HL-60/S4 treated with retinoic acid at 250 ng/mL for 4 days and 3 days (cell line): ENCODE data around the gene VSTM2B.

Experiments used
- in situ Hi-C: fragments of 300-500 bp; cut with MboI; formaldehyde crosslinking; loops from 2 replicates; pipeline ENCODE4 v1.7.0; 2022; ENCODE audit warnings: low sequenced_read_pairs

The VSTM2B gene

DNA sequence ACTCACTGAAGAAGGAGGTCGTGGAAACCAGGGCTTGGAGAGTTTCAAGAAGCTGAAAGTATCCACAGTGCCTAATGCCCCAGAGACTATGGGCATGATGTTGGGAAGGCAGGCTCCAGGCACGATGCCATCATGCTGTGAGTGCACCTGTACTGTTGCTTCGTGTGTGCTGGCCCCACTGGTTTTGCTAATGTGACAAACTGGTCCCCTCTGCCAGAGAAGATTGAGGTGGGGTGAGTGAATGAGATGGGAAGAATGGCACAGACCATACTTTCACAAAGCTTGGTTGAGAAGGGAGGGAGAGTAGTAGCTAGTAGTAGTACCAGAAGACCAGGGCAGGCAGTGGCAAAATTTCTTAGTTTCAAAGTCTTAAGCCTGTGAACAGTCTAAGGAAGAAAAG, 61.3 kb downstream of the VSTM2B start:
- in situ Hi-C loops = no loop called here

DNA sequence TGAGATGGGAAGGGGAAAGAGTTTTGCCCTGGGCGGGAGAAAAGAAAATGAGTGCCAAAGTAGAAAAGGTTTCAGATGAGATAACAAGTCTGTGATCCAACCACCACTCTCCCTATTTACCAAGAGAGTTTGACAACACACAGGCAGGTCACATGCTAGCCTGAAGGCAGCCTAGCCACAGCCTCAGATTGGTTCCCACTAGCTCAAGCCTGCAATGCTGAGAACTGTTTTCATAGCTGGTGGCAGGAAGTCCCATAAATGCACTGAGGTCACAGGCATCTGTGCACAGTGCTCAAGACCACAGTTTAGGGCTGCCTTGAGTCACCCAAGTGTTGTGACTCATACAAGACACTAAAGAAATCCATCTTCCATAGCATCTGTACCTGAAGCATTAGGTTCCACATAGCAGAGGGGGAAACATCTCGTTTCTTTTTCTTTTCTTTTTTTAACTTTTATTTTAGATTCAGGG, 61.8 kb downstream of the VSTM2B start:
- in situ Hi-C loops = no loop called here

DNA sequence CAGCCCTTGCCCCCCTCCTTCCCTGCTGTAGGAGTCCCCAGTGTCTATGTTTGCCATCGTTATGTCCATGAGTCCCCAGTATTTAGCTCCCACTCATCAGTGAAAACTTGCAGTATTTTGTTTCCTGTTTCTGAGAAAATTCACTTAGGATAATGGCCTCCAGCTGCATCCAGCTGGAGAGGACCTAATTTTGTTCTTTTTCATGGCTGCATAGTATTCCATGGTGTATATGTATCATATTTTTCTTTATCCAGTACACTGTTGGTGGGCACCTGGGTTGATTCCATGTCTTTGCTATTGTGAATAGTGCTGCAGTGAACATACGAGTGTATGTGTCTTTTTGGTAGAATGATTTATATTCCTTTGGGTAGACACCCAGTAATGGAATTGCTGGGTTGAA, 62.3 kb downstream of the VSTM2B start:
- in situ Hi-C loops = no loop called here

DNA sequence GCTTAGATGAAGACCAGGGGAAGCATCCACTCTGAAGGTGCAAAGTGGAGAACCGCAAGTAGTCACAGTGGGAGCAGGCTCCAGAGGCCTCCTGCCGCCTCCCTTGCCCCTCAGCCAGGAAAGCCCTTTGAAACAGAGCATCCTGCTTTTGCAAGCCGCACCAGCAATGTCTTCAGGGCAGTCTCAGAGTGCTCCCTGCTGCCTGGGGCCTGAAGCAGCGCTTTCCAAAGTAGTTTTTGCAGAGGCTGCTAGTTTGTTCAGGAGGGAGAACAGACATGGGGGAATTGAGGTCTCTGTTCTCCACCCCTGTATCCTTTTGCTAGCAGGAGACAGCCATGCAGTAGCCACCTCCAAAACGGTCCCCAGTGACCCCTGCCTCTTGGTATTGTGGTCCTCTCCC, 64.5 kb downstream of the VSTM2B start:
- in situ Hi-C loops = no loop called here

DNA sequence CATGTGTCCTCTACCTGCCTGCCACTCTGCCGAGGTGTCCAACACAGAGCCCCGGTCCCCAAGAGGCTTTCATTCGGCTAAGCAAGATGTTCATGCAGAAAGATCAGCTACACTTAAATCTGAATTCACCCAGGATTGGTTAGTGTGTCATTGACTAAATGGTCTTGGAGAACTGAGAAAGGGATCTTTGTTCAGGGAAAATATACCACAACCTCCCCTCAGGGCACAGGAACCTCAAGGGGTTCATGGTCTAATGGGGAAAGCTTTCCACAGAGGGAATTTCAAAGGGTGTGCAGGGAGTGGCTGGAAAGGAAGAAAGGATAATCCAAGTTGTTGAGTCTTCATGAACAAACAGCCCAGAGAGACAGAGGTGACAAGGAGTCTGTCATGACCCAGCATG, 65.9 kb downstream of the VSTM2B start:
- in situ Hi-C loops = no loop called here

- in situ Hi-C loops = no loop called here
These were observed 68.1 kb downstream of the VSTM2B start for GRCh38 chr19:29593869-29594268.

DNA sequence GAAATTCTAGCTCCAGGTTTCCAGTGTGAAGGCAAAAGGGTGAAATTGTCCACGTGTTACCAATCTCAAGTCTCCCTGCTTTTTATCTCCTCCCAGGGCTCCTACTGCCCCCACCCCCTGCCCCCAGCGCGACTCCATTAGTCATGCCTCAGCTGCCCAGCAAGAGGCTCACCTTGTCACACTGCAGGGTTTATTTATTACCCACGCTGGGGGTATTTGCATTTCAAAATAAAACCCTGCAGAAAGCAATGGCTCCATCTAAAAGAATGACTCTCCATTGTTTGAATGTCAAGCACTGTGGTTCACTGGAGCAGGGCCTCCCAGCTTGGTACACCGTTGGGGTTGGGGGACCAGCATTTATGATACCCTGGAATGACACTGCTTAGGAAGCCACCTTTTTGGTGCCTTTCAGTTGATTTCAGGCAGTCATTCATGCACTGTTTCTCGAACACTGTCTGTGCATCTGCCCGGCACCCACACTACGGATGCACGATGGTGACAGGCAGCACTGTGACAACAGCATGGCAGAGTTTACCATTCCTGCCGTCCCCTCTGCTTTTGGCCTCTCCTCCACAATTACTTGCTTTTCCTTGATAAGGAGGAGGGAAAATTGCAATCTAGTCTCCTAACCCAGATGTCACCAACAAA, 70.4 kb downstream of the VSTM2B start:
- in situ Hi-C loops = no loop called here

DNA sequence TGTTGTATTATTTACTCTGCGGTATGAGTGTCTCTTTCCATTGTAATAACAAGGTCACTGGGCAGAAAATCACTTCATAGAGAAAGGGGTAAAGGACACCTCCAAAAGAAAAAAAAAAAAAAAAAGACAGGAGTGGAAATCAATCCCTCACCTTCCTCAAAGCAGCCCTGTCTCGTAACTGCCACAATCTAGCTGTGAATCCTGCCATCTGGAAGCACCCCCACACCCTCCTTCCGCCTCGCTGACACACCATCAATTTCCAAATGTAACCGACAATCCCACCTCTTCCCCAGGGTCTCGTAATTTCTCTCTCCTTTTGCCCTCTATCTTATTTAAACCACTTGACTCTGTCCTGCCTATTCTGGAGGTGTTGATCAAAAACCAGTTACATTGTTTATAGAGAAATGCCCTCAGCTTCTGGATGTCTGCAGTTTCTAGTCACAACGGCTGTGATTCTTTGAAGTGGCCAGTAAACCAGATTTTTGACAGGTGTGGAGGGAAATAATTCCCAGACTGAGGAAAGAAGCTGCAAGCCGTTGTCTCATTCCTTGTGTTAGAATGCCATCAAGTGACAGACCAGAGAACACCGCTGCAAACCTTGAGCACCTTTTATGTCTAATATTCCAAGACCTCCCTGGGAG, 71.2 kb downstream of the VSTM2B start:
- in situ Hi-C loops = no loop called here

DNA sequence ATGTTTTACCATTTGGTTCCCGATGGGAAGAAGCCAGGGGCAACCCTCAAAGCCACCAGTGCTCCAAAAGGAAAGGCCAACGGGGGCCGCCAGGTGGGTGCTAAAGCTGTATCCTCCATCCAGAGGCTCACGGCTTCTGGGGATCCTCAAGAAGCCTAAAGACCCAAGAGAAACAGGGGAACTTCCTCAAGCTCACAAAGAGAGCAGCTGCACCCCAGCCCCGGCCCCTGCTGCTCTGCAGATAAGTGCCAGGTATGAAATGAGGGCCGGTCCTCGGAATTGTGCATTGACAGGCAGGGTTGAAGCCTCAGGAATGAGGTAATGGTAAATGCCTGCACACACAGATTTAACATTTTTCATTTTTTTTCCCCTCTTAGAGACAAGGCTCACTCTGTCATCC, 72.2 kb downstream of the VSTM2B start:
- in situ Hi-C loops = no loop called here

- in situ Hi-C loops = no loop called here
These were observed 72.7 kb downstream of the VSTM2B start for GRCh38 chr19:29598496-29598895.

DNA sequence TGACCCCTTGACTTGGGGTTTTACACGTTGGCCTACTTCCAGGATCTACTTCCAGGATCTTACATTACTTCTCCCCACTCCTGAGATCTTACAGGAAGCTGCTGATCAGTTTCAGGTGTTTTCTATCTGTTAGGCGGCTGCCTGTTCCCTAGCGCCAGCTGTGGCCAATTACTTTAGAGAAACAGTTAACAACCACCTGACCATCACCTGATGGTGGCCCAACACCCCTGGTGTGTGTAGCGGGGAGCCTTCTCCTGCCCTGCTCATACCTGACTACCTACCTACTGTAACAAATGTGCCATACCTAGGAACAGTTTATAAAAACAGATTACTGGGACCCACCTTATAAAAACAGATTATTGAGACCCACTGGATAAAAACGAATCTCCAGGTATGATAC, 77.5 kb downstream of the VSTM2B start:
- in situ Hi-C loops = no loop called here

- in situ Hi-C loops = no loop called here
These were observed 80.0 kb downstream of the VSTM2B start, which contains the start of gene POP4 for GRCh38 chr19:29605653-29606419. Gene POP4, plus strand, starts transcription at chr19:29606283. Its CDS starts 36 bp downstream, at chr19:29606319.

- in situ Hi-C loops = no loop called here
These were observed 80.6 kb downstream of the VSTM2B start for GRCh38 chr19:29606420-29606747.

GRCh38 chr19:29609636-29610035, 83.8 kb downstream of the VSTM2B start:
- in situ Hi-C loops = loop anchor here (10.0 kb wide), 1 partner anchor 85 kb away; no protein-coding TSS in a partner anchor

DNA sequence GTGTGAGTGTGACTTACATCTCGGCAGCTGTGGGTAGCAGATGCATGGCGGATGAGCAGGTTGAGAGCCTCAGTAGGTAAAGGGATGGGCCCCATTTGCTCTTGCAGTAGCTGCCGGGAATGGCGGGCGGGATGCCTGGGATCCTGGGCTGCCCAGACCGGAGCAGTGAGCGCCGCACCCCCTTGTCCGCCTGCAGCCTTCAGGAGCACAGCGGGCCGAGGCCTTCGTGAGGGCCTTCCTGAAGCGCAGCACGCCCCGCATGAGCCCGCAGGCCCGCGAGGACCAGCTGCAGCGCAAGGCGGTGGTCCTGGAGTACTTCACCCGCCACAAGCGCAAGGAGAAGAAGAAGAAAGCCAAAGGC, 84.4 kb downstream of the VSTM2B start:
- in situ Hi-C loops = loop anchor here (10.0 kb wide), 1 partner anchor 85 kb away; no protein-coding TSS in a partner anchor

- in situ Hi-C loops = loop anchor here (10.0 kb wide), 1 partner anchor 84 kb away; no protein-coding TSS in a partner anchor
These were observed 84.9 kb downstream of the VSTM2B start for GRCh38 chr19:29610574-29611271.

GRCh38 chr19:29612121-29612520, 86.3 kb downstream of the VSTM2B start:
- in situ Hi-C loops = loop anchor here (10.0 kb wide), 1 partner anchor 83 kb away; no protein-coding TSS in a partner anchor

GRCh38 chr19:29612801-29613595, 87.2 kb downstream of the VSTM2B start:
- in situ Hi-C loops = loop anchor here (10.0 kb wide), 1 partner anchor 82 kb away; no protein-coding TSS in a partner anchor

- in situ Hi-C loops = loop anchor here (10.0 kb wide), 1 partner anchor 81 kb away; no protein-coding TSS in a partner anchor
These were observed 88.3 kb downstream of the VSTM2B start for GRCh38 chr19:29614046-29614445.
